ENCODE measurements around the gene ZFP1.

Gene ZFP1

GRCh38 chr16:75151798-75152197, 3.5 kb downstream of the ZFP1 start:
- DNase-seq (ENCODE audit: low read depth in 3 of 3): no peak

- no peak for DNase-seq (ENCODE audit: low read depth in 3 of 3)
These were observed 4.3 kb downstream of the ZFP1 start for GRCh38 chr16:75152635-75153034.

DNA sequence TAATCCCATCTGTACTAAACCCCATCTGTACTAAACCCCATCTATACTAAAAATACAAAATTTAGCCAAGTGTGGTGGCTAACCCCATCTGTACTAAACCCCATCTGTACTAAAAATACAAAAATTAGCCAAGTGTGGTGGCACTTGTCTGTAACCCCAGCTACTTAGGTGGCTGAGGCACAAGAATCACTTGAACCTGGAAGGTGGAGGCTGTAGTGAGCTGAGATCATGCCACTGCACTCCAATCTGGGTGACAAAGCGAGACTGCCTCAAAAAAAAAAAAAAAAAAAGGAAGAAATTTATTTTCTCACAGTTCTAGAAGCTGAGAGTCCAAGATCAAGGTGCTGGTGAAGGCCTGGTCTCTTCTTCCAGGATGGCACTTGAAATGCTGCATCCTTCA, 12.1 kb downstream of the ZFP1 start:
- no peak for DNase-seq (ENCODE audit: low read depth in 3 of 3)

DNA sequence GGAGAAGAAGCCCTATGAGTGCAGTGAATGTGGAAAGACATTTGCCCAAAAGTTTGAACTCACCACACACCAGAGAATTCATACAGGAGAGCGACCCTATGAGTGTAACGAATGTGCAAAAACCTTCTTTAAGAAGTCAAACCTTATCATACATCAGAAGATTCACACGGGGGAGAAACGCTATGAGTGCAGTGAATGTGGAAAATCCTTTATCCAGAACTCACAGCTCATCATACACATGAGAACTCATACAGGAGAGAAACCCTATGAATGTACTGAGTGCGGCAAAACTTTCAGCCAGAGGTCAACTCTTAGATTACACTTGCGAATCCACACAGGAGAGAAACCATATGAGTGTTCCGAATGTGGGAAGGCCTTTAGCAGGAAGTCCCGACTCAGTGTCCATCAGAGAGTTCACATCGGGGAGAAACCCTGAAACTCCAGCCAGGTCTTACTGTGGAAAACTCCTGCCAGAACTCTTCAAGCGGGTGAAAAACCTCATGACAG, 21.6 kb downstream of the ZFP1 start:
- no peak for DNase-seq (ENCODE audit: low read depth in 3 of 3)

GRCh38 chr16:75172578-75172977, 24.3 kb downstream of the ZFP1 start:
- no peak for DNase-seq (ENCODE audit: low read depth in 3 of 3)

DNA sequence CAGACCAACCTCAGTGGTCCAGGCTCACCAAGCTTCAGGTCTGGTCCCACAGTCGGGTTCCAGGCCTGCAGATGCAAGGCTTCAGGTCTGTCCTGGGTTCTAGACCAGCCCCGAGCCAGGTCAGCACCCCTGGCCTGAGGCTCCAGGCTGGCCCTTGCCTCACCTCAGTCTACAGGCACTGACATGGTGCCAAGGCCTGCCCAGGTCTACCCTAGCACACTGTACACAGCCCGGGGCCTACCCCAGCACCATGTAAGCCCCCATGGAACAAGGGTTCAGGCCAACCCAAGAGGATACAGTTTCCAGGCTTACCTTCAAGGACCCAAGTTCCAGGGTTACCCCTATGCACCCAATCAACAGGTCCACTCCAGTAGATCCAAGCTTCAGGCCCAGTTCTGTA, 26.8 kb downstream of the ZFP1 start:
- no peak for DNase-seq (ENCODE audit: low read depth in 3 of 3)

- DNase-seq (ENCODE audit: low read depth in 3 of 3): no peak
These were observed 28.6 kb downstream of the ZFP1 start for GRCh38 chr16:75176926-75177325.

DNA sequence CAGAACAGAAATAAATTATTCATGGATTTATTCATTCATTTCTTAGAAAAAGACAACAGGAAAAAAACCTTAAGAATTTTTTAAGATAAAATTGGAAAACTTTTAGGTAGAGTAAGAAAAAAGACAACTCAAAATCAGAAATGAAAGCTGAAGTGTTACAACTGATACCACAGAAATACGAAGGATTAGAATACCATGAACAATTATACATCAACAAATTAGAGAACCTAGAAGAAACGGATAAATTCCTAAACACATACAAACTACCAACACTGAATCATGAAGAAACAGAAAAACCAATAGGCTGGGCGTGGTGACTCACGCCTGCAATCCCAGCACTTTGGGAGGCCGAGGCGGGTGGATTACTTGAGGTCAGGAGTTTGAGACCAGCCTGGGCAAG, 30.9 kb downstream of the ZFP1 start:
- DNase-seq (ENCODE audit: low read depth in 3 of 3): no peak

DNA sequence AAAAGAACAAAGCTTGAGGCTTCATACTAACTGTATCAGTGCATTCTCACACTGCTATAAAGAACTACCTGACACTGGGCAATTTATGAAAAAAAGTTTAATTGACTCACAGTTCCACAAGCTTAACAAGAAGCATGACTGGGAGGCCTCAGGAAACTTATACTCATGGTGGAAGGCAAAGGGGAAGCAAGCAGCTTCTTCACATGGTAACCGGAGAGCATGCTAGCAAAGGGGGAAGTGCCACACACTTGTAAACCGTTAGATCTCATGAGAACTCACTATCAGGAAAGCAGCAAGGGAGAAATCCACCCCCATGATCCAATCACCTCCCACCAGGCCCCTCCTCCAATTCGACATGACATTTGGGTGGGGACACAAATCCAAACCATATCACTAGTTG, 33.3 kb downstream of the ZFP1 start:
- DNase-seq (ENCODE audit: low read depth in 3 of 3): no peak

DNA sequence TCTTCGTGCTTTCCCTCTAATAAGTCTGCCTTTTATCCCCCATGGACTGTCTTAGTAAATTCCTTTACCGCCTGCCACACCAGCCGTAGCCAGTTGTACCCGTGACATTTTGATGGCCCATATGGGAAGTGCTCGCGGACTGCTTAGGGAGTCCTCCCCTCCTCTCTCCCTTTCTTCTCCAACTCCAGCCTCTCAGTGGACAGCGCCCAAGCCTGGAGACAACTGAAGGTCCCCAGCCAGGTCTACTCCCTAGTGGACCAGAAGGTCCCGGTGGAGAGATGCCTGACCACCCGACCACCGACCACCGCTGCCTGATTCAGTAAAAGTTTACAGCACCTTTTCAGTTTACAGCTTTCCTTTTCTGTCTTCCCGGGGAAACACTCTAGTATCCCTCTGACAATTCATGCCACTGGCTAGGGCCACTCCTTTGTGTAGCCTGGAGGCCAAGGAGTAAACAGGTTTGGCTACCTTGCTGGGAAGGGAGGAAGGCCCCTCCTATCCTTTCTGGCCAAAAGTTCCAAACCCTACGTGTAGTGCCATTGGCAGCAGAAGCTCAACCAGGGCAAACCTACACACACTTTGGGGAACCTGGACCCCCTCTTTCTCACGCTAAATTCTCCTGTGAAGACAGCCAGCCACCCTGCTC, 40.6 kb downstream of the ZFP1 start:
- DNase-seq (ENCODE audit: low read depth in 3 of 3): no peak

- DNase-seq (ENCODE audit: low read depth in 3 of 3): no peak
These were observed 41.4 kb downstream of the ZFP1 start for GRCh38 chr16:75189638-75190245.

DNA sequence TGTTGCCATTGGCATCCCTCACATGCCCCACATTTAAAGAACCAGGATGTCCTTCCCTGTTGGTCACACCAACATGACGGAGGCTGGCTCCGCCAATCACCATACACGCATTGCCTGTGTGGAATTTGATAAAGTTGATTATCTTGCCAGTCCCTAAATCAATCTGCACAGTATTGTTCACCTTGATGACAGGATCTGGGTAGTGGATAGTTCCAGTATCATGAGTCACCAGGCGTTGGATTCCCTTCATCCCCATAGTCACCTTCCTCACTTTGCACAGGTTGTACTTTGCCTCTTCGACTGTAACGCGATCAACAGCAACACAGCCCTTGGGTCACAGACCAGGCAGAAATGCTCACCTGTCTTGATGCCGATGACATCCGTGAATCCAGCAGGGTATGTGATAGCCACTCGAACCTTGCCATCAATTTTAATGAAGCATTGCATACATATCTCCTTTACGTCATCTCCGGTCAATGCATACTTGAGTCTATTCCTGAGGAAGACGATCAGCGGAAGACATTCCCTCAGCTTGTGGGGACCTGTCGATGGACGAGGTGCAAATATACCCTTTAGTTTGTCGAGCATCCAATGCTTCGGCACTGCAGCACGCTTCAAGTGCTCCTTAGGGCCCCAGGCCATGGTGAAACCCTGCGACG, 44.4 kb downstream of the ZFP1 start:
- DNase-seq (ENCODE audit: low read depth in 3 of 3): no peak

GRCh38 chr16:75193265-75193650, 44.9 kb downstream of the ZFP1 start:
- DNase-seq (ENCODE audit: low read depth in 3 of 3): no peak

- no peak for DNase-seq (ENCODE audit: low read depth in 3 of 3)
These were observed 45.6 kb downstream of the ZFP1 start for GRCh38 chr16:75193730-75194444.

DNA sequence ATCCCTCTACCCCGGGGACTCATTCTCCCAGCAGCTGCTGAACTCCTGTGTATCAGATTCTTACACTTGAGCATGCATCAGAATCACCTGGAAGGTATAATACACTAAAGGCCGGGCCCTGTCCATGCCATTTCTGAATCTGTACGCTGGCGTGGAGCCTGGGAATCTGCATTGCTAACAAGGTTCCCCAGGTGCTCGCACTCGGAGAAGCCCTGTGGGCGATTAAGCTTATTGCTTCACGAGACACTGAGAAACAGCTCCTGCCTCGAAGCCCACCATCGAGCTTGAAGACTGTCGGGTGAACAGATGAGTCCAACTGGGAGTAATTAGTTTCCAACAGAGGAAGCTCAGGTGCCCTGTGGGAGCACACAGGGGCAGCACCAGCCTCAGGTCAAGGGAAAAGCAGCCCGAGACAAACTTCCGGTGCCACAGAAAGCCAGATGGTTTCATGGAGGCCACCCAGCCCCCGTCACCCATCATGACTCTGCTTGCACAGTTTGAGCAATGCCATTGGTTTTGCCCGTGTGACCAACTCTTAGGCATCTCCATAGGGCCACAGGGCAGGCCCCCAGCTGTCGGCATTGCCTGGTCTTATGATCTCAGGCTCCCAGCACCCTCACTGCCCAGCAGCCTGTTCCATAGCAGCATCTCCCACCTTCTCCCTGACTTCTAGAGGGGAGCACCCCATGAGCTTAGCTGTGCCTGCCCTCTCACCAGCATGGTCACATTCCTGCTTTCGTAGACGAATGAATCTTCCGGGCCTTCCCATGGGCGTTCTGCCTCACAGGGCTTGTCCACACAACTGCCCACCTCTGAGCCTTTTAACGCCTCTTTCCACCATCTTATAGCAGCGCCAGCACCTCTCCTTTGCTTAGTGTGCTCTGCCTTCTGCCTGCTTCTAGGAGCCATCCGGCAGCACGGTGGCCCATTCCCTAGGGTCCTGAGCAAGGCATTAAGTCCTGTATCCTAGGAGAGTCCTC, 47.8 kb downstream of the ZFP1 start:
- no peak for DNase-seq (ENCODE audit: low read depth in 3 of 3)

DNA sequence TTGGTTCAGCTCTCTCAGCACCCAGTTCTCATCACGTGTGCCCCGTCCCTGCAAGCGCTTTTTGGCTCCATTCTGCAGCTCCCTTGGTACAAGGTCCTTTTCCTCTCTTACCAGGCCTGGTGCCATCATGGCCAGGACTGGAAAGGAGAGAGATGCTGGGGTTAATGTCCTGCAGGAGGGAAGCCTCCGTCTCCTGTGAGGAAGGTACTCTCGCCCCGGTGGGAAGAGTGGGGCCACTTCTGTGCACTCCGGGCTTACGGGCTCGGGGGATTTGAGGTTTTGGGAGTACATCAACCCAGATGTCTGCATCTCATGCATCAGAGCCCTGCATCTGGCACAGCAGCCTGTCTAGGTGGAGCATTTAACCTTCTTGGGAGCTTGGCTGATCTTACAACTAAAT, 48.5 kb downstream of the ZFP1 start:
- no peak for DNase-seq (ENCODE audit: low read depth in 3 of 3)

- DNase-seq (ENCODE audit: low read depth in 3 of 3): no peak
These were observed 49.3 kb downstream of the ZFP1 start for GRCh38 chr16:75197522-75198134.

DNA sequence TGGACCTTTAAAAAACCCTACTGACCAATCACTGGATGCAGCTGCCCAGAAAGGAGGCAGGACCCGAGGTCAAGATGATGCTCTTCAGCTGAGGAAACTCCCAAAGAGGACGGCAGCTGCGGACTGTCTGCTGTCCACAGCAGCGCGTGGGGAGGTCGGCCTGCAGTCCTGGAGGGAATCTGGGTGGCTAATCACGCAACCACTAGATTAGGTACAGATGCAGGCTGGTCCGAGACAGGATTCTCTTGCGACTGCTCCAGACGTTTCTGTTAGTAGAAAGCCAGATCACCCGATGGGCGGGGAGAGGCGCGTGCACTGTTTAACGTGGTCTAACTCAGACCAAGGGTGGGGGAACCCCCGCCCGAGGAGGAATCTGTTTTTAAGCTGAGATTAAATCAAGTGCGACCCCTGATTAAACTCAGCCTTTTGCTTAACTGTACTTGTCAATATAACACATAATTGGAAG, 49.8 kb downstream of the ZFP1 start:
- DNase-seq (ENCODE audit: low read depth in 3 of 3): no peak

GRCh38 chr16:75202069-75202590, 53.8 kb downstream of the ZFP1 start:
- DNase-seq (ENCODE audit: low read depth in 3 of 3): no peak

- no peak for DNase-seq (ENCODE audit: low read depth in 3 of 3)
These were observed 54.8 kb downstream of the ZFP1 start for GRCh38 chr16:75203096-75203495.

Measured in stimulated activated CD4-positive, alpha-beta T cell treated with anti-CD3 and anti-CD28 coated beads, TNF-alpha, amount 100 ng/mL, for 4 hours (primary cell).